Raji (cell line): ENCODE results near the gene MATR3.
A peak's percentile ranks its signal among the peaks of the same experiment; 100 is the strongest.

ENCODE experiments used
- POLR2A ChIP-seq: IDR thresholded peaks from 2 replicates; pipeline ENCODE4 v1.6.1; 2011; ENCODE audit warnings: low read depth, low read length, control low read depth; ENCODE audit not compliant: insufficient read depth

Gene MATR3

DNA sequence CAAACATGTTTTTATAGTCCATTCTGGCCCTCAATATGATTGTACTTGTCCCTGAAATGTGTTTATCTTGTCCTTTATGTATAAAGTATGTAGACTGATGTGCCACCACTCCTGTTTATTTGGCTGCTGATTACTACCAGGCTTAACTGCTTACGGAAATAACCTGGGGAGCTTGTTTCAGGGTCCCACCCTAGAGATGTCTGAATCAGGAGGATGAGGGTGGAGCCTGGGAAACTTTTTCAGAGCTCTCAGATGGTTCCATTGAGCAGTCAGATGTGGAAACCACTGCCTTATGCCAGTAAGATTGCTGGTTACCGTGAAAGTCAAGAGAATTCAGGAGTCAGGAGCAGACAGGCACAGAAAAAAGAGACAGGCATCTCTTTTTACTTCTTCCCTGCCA is 70.4 kb downstream of the MATR3 start:
- TF ChIP-seq POLR2A, result no peak

DNA sequence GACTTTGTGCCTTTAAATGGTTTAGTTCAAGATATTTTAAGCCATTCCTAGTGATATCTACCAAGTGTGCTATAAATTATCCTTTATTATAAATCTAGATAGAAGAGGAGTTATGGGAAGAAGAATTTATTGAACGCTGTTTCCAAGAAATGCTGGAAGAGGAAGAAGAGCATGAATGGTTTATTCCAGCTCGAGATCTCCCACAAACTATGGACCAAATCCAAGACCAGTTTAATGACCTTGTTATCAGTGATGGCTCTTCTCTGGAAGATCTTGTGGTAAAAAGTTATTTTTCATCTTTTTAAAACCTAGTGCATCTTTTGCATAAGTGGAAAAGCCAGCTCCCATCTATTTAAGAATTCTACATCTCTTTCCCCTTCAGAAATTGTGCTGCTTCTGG is 70.9 kb downstream of the MATR3 start:
- TF ChIP-seq POLR2A, result no peak

DNA sequence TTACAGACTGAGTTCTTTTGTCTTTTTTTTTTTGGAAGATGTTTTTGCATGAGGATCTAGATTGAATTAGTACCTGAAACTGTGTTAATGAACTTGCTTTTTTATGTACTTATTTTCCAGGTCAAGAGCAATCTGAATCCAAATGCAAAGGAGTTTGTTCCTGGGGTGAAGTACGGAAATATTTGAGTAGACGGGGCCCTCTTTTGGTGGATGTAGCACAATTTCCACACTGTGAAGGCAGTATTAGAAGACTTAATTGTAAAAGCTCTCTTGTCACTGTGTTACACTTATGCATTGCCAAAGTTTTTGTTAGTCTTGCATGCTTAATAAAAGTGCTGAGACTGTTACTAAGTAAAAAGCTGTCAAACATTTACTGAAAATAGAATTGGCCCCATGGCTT is 75.1 kb downstream of the MATR3 start:
- no peak for TF ChIP-seq POLR2A

DNA sequence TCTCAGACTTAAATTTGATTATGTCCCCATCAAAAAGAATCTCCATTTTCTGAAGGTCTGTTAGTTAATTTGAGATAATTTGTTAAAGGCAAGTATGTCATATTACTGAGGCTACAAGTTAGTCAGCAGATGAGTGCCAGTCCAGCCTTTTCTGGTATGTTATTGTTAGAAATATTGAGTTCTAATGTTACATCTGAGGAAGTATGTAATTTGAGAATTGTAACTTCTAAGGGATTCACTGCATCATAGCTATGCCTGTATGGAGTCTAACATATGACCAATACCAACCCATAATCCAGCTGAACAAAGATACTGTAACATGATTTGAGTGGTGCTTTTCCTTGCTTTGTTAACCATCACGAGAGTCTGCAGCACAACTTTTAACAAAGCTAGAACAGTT is 75.6 kb downstream of the MATR3 start:
- no peak for TF ChIP-seq POLR2A

DNA sequence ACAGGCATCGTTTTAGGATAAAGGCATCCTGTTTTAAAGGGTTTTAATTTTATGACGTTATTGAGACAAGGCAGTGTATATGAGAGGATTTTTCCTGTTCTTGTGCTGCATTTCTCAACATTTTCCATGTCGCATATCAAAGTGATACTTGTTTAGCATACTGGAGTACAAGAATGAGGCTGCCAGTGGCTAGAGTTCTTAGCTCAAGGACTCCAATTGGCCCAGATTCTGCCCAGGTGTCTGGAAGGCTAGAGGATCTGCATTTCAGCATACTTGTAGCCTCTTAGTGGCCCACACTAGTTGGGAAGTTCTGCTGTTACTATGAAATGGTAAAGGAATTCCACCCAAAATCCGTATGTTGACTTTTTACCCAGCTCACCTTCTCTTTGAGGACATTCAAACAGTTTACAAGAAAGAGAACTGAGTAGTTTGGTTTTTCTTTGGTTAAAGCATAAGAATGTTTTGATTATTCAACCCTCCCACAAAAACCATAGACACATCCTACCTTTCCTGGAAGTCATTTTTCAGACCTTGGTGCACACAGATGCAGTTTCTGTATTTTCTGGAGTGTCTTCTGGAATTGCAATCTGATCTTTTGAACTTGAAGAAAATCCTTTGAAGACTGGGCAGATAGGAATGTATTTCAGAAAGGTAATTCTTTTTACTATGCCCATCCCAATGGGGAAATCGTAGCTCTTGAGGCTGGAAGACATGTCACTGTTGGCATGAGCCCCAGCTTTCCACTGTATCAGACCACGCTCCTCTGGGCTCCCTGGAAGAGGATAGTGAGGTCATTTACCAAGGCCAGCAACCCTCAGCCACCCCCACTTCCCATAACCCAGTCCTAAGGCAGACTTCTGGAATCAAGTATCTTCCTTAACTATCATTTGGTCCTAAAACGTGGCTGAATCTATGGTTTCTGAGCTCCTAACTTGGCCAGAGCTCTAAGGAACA is 78.2 kb downstream of the MATR3 start:
- TF ChIP-seq POLR2A, result no peak

DNA sequence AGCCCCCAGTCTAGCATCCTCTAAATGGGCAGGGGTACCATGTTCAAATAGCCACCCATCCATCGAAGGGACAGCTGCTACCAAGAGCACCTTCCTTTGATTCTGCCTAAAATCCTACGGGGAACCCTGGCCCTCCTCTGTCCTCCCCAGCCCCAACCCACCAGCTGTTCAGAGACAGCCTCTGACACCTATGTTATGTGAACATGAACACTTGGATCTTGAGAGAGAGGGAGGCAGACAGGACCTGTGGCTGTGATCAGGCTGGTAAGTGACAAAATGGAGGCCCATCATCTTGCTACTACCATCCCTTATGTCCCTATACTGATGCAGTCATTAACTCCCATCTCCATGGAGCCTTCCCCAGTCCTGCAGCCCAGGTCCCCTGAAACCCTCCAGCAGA is 81.4 kb downstream of the MATR3 start:
- TF ChIP-seq POLR2A, result no peak

DNA sequence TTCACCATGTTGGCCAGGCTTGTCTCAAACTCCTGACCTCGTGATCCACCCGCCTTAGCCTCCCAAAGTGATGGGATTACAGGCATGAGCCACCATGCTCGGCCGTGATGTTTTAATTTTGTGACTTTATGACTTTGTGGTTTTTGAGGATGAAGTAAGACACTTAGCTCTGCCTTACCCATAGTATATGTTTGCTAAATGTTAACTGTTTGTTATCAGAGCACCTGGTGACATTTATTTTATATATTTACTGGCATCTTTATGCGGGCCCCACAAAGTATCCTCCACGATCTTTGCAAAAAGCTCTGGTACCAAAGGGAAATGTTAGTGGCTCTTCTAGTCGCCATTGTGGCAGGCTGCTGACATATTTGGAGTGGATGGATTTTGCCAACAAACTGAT is 82.8 kb downstream of the MATR3 start:
- TF ChIP-seq POLR2A, result no peak

DNA sequence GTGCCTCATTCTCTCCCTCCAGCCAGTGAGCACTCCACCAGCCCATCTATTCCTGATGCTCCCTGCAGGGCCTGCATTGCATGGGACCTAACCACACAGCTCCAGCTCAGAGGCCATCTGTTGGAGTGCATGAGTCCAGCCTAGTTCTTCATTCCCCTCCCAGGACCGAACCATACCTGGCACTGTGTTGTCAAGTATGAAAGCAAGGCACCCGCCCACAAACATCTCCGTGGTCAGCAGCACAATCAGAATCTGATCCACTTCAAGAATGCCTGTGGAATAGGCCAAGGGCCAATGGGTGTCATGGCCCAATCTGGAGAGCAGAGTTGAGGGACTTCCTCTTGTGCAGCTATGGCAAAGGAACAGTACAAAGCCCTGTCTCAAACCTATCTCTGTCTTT is 83.7 kb downstream of the MATR3 start:
- no peak for TF ChIP-seq POLR2A

DNA sequence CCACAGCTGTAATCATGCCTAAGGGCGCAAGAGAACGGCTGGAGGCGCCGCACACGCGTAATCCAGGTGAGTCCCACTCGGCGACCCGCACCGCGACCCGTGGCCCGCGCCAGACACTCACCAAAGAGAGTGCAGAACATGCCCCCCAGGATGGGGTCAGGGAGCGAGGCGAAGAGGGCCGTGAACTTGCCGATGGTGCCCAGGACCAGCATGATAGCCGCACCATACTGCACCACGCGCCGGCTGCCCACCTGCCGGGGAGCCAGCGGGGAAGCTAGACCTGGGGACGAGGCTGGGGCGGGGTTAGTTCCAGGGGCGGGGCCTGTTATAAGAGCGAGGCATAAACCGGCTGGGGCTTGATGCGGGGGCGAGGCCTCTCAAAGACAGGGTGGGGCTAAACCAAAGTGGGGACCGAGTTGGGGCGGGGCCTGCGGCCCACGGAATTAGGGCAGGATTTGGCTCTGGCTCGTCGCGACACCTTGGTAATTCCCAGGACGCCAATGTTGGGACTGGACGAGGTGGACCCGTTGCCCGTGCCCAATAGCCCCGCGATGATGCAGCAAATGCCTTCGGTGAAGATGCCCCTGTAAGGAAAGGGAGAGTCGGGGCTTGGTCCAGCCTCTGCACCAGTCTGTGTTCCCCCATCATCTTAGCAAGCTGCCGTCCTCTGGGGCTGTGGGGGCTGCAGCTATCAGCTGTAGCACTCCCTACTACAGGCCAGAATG is 84.7 kb downstream of the MATR3 start:
- TF ChIP-seq POLR2A, result no peak

DNA sequence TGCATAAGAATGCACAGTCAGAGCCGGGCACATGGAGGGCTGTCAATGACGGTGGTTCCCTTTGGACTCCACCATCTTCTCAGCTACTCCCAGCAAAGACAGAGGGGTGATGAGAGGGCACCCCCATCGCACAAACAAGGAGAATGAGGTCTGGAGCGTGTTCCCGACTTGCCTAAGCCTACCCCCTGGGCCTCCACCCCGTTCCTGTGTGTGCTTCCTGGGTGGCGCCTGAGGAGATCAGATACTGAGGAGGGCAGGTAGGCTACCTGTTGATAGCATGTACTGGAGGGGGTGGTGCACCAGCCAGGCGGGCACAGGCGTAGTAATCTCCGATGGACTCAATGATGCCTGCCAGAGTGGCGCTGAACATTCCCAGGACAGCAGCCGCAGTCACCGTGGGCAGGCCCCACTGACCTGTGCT is 85.4 kb downstream of the MATR3 start:
- TF ChIP-seq POLR2A, result no peak

DNA sequence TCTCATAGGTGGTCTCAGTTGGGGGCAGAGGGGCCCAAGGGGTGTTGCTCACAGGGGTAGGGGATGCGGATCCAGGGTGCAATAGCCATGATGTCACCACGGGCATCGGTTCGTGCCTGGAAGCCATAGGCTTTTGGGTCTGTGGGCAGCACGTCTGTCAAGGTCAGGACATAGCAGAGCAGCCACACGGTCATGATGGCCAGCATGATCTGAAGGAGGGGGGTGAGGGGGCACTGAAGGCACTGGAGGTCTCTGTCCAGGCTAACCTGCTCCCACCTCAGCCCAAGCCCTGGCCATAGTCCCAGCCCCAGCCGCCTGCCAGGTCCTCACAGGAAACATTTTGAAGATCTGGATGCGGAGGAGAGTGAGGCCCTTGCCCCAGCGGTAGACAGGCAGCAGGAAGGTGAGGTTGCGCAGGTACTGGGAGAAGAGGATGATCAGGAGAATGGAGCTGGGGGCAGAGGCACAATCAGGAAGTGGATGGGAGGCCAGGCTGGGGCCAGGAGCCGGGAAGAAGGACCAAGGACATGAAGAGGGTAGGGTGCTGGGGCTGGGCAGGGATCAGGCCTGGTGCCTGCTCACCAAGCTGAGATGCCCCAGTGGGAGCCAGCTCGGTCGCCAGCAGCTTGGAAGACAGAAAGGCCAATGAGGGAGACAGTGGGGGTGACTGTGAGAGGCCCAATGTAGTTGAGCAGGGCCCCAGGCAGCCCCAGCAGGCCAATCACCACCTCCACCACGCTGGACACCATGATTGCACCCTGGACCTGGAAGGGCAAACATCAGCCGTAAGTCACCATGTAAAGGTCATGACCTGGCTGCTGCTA is 86.3 kb downstream of the MATR3 start:
- TF ChIP-seq POLR2A, result 0 out of 2 replicates have a peak, but pooled peaks have one; percentile 21
